Tibial nerve (tissue), 4 donors: ENCODE measurements around the gene PRM3.

ENCODE experiments used
- EP300 ChIP-seq, 2 donors: sonication (generic); formaldehyde crosslinking; IDR thresholded peaks; one replicate each; pipeline ENCODE4 v1.6.1; 2017; ENCODE audit warnings: antibody characterized with exemption in 2 of 2, mild to moderate bottlenecking in 1 of 2
- POLR2A ChIP-seq, 2 donors: fragments of 450-650 bp; IDR thresholded peaks; one replicate each; pipeline ENCODE4 v1.6.1; 2017; ENCODE audit warnings: antibody characterized with exemption in 2 of 2, mild to moderate bottlenecking in 2 of 2, moderate library complexity in 2 of 2
- TF ChIP-seq, protein P1 (sequence below), 5 experiments: fragments of 200-600 bp in 3 of 5; fragments of 450-650 bp in 2 of 5; sonication (generic) in 3 of 5; IDR thresholded peaks; one replicate each; pipeline ENCODE4 v1.5.1; 2016 to 2019; ENCODE audit warnings: antibody characterized with exemption in 5 of 5, mild to moderate bottlenecking in 3 of 5, moderate library complexity in 2 of 5

- TF ChIP-seq, protein P1, sequence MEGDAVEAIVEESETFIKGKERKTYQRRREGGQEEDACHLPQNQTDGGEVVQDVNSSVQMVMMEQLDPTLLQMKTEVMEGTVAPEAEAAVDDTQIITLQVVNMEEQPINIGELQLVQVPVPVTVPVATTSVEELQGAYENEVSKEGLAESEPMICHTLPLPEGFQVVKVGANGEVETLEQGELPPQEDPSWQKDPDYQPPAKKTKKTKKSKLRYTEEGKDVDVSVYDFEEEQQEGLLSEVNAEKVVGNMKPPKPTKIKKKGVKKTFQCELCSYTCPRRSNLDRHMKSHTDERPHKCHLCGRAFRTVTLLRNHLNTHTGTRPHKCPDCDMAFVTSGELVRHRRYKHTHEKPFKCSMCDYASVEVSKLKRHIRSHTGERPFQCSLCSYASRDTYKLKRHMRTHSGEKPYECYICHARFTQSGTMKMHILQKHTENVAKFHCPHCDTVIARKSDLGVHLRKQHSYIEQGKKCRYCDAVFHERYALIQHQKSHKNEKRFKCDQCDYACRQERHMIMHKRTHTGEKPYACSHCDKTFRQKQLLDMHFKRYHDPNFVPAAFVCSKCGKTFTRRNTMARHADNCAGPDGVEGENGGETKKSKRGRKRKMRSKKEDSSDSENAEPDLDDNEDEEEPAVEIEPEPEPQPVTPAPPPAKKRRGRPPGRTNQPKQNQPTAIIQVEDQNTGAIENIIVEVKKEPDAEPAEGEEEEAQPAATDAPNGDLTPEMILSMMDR (IDR thresholded peaks at IDR 0.05) = no peak
- TF ChIP-seq POLR2A (IDR thresholded peaks at IDR 0.05) (no peak), EP300 (IDR thresholded peaks at IDR 0.05) (no peak)
Measured at GRCh38 chr16:11252482-11252931, 20.9 kb downstream of the PRM3 start.
